Transverse colon (tissue), 4 donors: Measurements from ENCODE around the gene B4GALT5.

ENCODE experiments used
- CTCF ChIP-seq, 5 experiments: fragments of 200-600 bp in 3 of 5; fragments of 450-650 bp in 2 of 5; sonication (generic) in 3 of 5; IDR thresholded peaks; 1 replicate in 2 of 5; 2 replicates in 3 of 5; pipeline ENCODE4 v1.5.1; 2016 to 2017; ENCODE audit warnings: antibody characterized with exemption in 5 of 5, inconsistent platforms in 3 of 5, mild to moderate bottlenecking in 2 of 5, moderate library complexity in 1 of 5
- POLR2AphosphoS5 ChIP-seq, 3 donors: sonication (generic); formaldehyde crosslinking; IDR thresholded peaks; one replicate each; pipeline ENCODE4 v1.6.1; 2016; ENCODE audit warnings: antibody characterized with exemption in 3 of 3

DNA sequence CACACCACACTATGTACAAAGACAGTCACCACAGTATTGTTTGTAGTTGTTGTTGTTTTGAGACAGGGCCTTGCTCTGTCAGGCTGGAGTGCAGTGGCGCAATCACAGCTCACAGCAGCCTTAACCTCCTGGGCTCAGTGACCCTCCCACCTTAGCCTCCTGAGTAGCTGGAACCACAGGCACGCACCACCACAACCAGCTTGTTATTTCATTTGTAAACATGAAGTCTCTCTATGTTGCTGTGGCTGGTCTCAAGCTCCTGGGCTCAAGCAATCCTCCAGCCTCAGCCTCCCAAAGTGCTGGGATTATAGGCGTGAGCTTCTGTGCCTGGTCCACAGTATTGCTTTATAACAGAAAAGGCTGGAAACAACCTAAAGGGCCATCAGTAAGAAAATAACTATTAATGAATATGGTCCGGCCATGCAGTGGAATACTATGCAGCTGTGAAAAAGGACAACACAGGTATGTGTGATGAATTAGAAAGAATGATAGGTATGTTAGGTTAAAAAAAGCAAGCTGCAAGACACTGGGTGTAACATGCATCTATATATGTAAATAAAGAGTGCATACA lies 115.8 kb downstream of the B4GALT5 start:
- TF ChIP-seq CTCF (IDR thresholded peaks at IDR 0.05): no peak
- TF ChIP-seq POLR2AphosphoS5 (IDR thresholded peaks at IDR 0.05): no peak
